HK-2 (cell line): Measurements from ENCODE around the gene ZNF830.
"Not testable (repeated sequence)": the region's sequence is repeated elsewhere in the genome, so short reads cannot be mapped to it uniquely, and the experiment has no call there.

ENCODE experiments used
- DNase-seq: peaks from one replicate; pipeline ENCODE4 v3.0.0-alpha.2; 2018; ENCODE audit not compliant: unreplicated experiment

ZNF830 gene

GRCh38 chr17:34961093-34961911, at the start of gene ZNF830, which contains the start of gene CCT6B:
ZNF830 (plus strand) TSS chr17:34961540; CDS start chr17:34961567, 27 bp downstream.
CCT6B (minus strand) TSS chr17:34961460; CDS start chr17:34961393, 67 bp downstream.
- DNase-seq, result peak; percentile 88

- DNase-seq, result no peak
These were observed 48.3 kb upstream of the ZNF830 start for GRCh38 chr17:34913001-34913400.

- no peak for DNase-seq
These were observed 45.2 kb upstream of the ZNF830 start for GRCh38 chr17:34916120-34916519.

GRCh38 chr17:34917381-34917780, 44.0 kb upstream of the ZNF830 start:
- no peak for DNase-seq

GRCh38 chr17:34920676-34921075, 40.7 kb upstream of the ZNF830 start:
- no peak for DNase-seq

GRCh38 chr17:34926661-34927060, 34.7 kb upstream of the ZNF830 start:
- no peak for DNase-seq

- DNase-seq, result no peak
These were observed 31.1 kb upstream of the ZNF830 start for GRCh38 chr17:34930283-34930682.

- not testable (repeated sequence) for DNase-seq
These were observed 10.6 kb upstream of the ZNF830 start for GRCh38 chr17:34950780-34951179.

- no peak for DNase-seq
These were observed 2.9 kb upstream of the ZNF830 start for GRCh38 chr17:34958438-34958837.

- no peak for DNase-seq
These were observed 12.8 kb downstream of the ZNF830 start for GRCh38 chr17:34974179-34974578.

GRCh38 chr17:34974794-34975785, 13.8 kb downstream of the ZNF830 start:
- no peak for DNase-seq

GRCh38 chr17:34979153-34979552, 17.8 kb downstream of the ZNF830 start:
- DNase-seq, result no peak

- DNase-seq, result no peak
These were observed 18.5 kb downstream of the ZNF830 start for GRCh38 chr17:34979650-34980352.

GRCh38 chr17:34980353-34980680, 19.0 kb downstream of the ZNF830 start, which contains the start of gene LIG3:
LIG3 (plus strand) TSS chr17:34980512; CDS start chr17:34983006, 2,494 bp downstream.
- peak; percentile 94 for DNase-seq

- DNase-seq, result peak; percentile 78
These were observed 19.6 kb downstream of the ZNF830 start for GRCh38 chr17:34980681-34981537.

- no peak for DNase-seq
These were observed 20.4 kb downstream of the ZNF830 start for GRCh38 chr17:34981538-34982241.

GRCh38 chr17:34987232-34987631, 25.9 kb downstream of the ZNF830 start:
- DNase-seq, result no peak

GRCh38 chr17:34988644-34989043, 27.3 kb downstream of the ZNF830 start:
- no peak for DNase-seq

GRCh38 chr17:34989473-34989872, 28.1 kb downstream of the ZNF830 start:
- no peak for DNase-seq

GRCh38 chr17:34990921-34991365, 29.6 kb downstream of the ZNF830 start:
- no peak for DNase-seq
